ENCODE results near the gene MTHFD1.

DNA sequence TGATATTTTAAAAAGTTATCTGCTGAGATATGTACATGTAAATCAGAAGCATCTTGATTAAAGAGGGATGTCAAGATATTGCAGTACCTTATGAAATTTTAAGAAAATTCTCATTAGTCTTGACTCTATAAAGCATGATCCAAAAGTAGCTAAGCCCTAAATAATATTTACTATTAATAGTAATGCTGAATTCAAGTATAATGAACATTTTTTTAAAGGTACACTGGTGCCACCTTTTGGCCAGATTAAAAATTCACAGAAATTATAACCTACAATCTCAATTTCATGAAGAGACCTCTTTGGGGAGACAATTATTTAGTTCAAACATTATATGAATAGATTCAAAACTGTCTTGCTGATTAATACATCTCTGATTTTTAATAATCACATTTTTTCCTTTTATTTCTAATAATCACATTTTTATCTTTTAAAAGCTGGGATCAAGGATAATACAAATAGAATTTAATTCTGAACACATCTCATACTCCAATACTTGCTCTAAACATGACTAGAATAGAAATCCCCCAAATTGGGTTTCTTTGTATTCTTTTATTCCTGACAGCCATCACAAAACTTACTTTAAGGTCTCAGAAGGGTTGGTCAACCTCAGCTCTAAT lies 90.6 kb downstream of the MTHFD1 start:
- TF ChIP-seq POLR2A (IDR thresholded peaks at IDR 0.05; ENCODE audit: low read depth, low read length) = no peak
- TF ChIP-seq POLR2AphosphoS5 (IDR thresholded peaks at IDR 0.05; ENCODE audit: low read depth, low read length) = no peak
- no peak for TF ChIP-seq SPI1 (IDR thresholded peaks at IDR 0.05; ENCODE audit: low read depth, low read length)
- TF ChIP-seq TAF1 (IDR thresholded peaks at IDR 0.05; ENCODE audit: low read depth, low read length) = no peak
- TF ChIP-seq PAX5 (IDR thresholded peaks at IDR 0.05; ENCODE audit: insufficient read depth, low read length, severe bottlenecking) = no peak
- TF ChIP-seq POU2F2 (IDR thresholded peaks at IDR 0.05; ENCODE audit: low read depth, low read length) = no peak
